Astrocyte (in vitro differentiated cells and primary cell): ENCODE data around the gene VAT1L. TPM values are rescaled to one million over a fixed set of nuclear protein-coding genes. Genes with fewer than 3 reads are reported as not detected.

ENCODE experiments used
- DNase-seq: peaks from one replicate; pipeline ENCODE4 v3.0.0-alpha.2; 2010; ENCODE audit warnings: low read depth
- FAIRE-seq: peaks from 2 replicates; lab custom pipeline; 2011; peaks lifted over from hg19 to GRCh38; lab: Jason Lieb, UNC
- H2AFZ ChIP-seq: 2 replicates; pipeline ENCODE4 v1.6.0; 2012; ENCODE audit warnings: low read depth, low read length, inconsistent platforms
- H3K27ac ChIP-seq: 2 replicates; pipeline ENCODE4 v1.5.1; 2011; ENCODE audit warnings: low read depth, low read length, inconsistent platforms
- H3K27me3 ChIP-seq: 2 replicates; pipeline ENCODE4 v1.6.0; 2011; ENCODE audit warnings: low read length, inconsistent platforms; ENCODE audit not compliant: insufficient read depth
- H3K36me3 ChIP-seq: 2 replicates; pipeline ENCODE4 v1.5.1; 2011; ENCODE audit warnings: low read length, inconsistent platforms; ENCODE audit not compliant: insufficient read depth
- H3K4me1 ChIP-seq: 2 replicates; pipeline ENCODE4 v1.5.1; 2011; ENCODE audit warnings: low read length, inconsistent platforms; ENCODE audit not compliant: insufficient read depth
- H3K4me2 ChIP-seq: 2 replicates; pipeline ENCODE4 v1.6.0; 2012; ENCODE audit warnings: low read length, inconsistent platforms
- H3K4me3 ChIP-seq: 2 replicates; pipeline ENCODE4 v1.5.1; 2011; ENCODE audit warnings: low read depth, mild to moderate bottlenecking, low read length, inconsistent platforms; ENCODE audit not compliant: insufficient read depth
- H3K79me2 ChIP-seq: 2 replicates; pipeline ENCODE4 v1.6.0; 2012; ENCODE audit warnings: mild to moderate bottlenecking, low read length, inconsistent platforms; ENCODE audit not compliant: insufficient read depth
- H3K9ac ChIP-seq: 2 replicates; pipeline ENCODE4 v1.6.0; 2012; ENCODE audit warnings: mild to moderate bottlenecking, low read length, inconsistent platforms
- H3K9me3 ChIP-seq: 2 replicates; pipeline ENCODE4 v1.5.1; 2012; ENCODE audit warnings: low read depth, mild to moderate bottlenecking, low read length, inconsistent platforms; ENCODE audit not compliant: insufficient read depth
- H4K20me1 ChIP-seq: 2 replicates; pipeline ENCODE4 v1.6.0; 2012; ENCODE audit warnings: low read length, inconsistent platforms; ENCODE audit not compliant: insufficient read depth
- H3K27ac Mint-ChIP-seq: one replicate; pipeline ENCODE4 v1.8.0; 2021; ENCODE audit warnings: mild to moderate bottlenecking, mixed read lengths; ENCODE audit not compliant: unreplicated experiment
- H3K27me3 Mint-ChIP-seq: one replicate; pipeline ENCODE4 v1.8.0; 2021; ENCODE audit warnings: low read depth, mixed read lengths; ENCODE audit not compliant: unreplicated experiment
- H3K36me3 Mint-ChIP-seq: one replicate; pipeline ENCODE4 v1.8.0; 2021; ENCODE audit warnings: low read depth, mixed read lengths; ENCODE audit not compliant: unreplicated experiment
- H3K4me1 Mint-ChIP-seq: one replicate; pipeline ENCODE4 v1.8.0; 2021; ENCODE audit warnings: low read depth, mixed read lengths; ENCODE audit not compliant: unreplicated experiment
- H3K4me3 Mint-ChIP-seq: one replicate; pipeline ENCODE4 v1.8.0; 2021; ENCODE audit warnings: mild to moderate bottlenecking, moderate library complexity, mixed read lengths; ENCODE audit not compliant: unreplicated experiment
- H3K9me3 Mint-ChIP-seq: one replicate; pipeline ENCODE4 v1.8.0; 2021; ENCODE audit warnings: mild to moderate bottlenecking, mixed read lengths; ENCODE audit not compliant: unreplicated experiment
- CTCF ChIP-seq: IDR thresholded peaks from 2 replicates; pipeline ENCODE4 v1.5.1; 2011; ENCODE audit warnings: low read depth, mild to moderate bottlenecking, inconsistent platforms, low read length, moderate library complexity; ENCODE audit not compliant: insufficient read depth
- EZH2 ChIP-seq: IDR thresholded peaks from 2 replicates; pipeline ENCODE4 v1.6.1; 2012; ENCODE audit warnings: mild to moderate bottlenecking, low read length, inconsistent platforms; ENCODE audit not compliant: insufficient read depth
- total RNA-seq: library from RNA; stranded (reverse); gene quantifications from 2 replicates; pipeline ENCODE4 v1.2.1, GENCODE V29; 2021

VAT1L gene
- total RNA-seq, 1 donor from 2014 or later = 3.3 TPM

- Mint-ChIP-seq H3K36me3 (no peaks in the 10 kb centered on the region), H3K9me3 (no peaks in the 10 kb centered on the region), H3K27ac (no peak overlapping the region), H3K4me1 (no peaks in the 10 kb centered on the region), H3K4me3 (no peak overlapping the region), H3K27me3 (peaks cover 17% of the 10 kb centered on the region)
- no peak for TF ChIP-seq EZH2
- TF ChIP-seq CTCF = no peak
- no peak overlapping the region for H3K9ac ChIP-seq
- H3K9me3 ChIP-seq = no peaks in the 10 kb centered on the region
- FAIRE-seq (no peak), DNase-seq (no peak)
- H3K79me2 ChIP-seq = no peaks in the 10 kb centered on the region
- no peaks in the 10 kb centered on the region for H3K36me3 ChIP-seq
- no peaks in the 10 kb centered on the region for H4K20me1 ChIP-seq
- H2AFZ ChIP-seq = no peak overlapping the region
- H3K4me3 ChIP-seq = no peak overlapping the region
- no peak overlapping the region for H3K4me2 ChIP-seq
- no peak overlapping the region for H3K27ac ChIP-seq
- no peaks in the 10 kb centered on the region for H3K4me1 ChIP-seq
- H3K27me3 ChIP-seq = no peaks in the 10 kb centered on the region
Observed at GRCh38 chr16:78025631-78026030, 237.3 kb downstream of the VAT1L start.

GRCh38 chr16:78028018-78028417, 239.7 kb downstream of the VAT1L start:
- Mint-ChIP-seq H3K27ac (no peak overlapping the region), H3K9me3 (no peaks in the 10 kb centered on the region), H3K4me1 (no peaks in the 10 kb centered on the region), H3K36me3 (no peaks in the 10 kb centered on the region), H3K4me3 (no peak overlapping the region), H3K27me3 (peaks cover 14% of the 10 kb centered on the region)
- no peaks in the 10 kb centered on the region for H3K9me3 ChIP-seq
- H3K4me1 ChIP-seq = no peaks in the 10 kb centered on the region
- no peak overlapping the region for H3K9ac ChIP-seq
- H3K79me2 ChIP-seq = no peaks in the 10 kb centered on the region
- H4K20me1 ChIP-seq = no peaks in the 10 kb centered on the region
- no peak overlapping the region for H2AFZ ChIP-seq
- no peak overlapping the region for H3K4me3 ChIP-seq
- no peak for FAIRE-seq
- H3K27ac ChIP-seq = no peak overlapping the region
- H3K36me3 ChIP-seq = no peaks in the 10 kb centered on the region
- H3K4me2 ChIP-seq = no peak overlapping the region
- H3K27me3 ChIP-seq = no peaks in the 10 kb centered on the region
- no peak for DNase-seq
- TF ChIP-seq EZH2 = no peak
- no peak for TF ChIP-seq CTCF

Other genes starting within 250 kb of the VAT1L start
- 3.5 and 3.7 TPM in 2 replicates for gene NUDT7, start 66.0 kb upstream of the VAT1L start, total RNA-seq
- not detected in 2 replicates for gene CLEC3A, start 234.0 kb downstream of the VAT1L start, total RNA-seq